Fibroblast of skin of scalp (primary cell): ENCODE results near the gene ATP4A.
A peak's percentile ranks its signal among the peaks of the same experiment; 100 is the strongest.

ENCODE experiments used
- DNase-seq: peaks from one replicate; pipeline ENCODE4 v3.0.0-alpha.2; 2013

ATP4A gene

GRCh38 chr19:35524181-35524837 is 39.1 kb downstream of the ATP4A start:
- no peak for DNase-seq

- no peak for DNase-seq
These were observed 40.6 kb downstream of the ATP4A start for GRCh38 chr19:35522745-35523327.

- peak; percentile 40 for DNase-seq
These were observed 42.2 kb downstream of the ATP4A start for GRCh38 chr19:35521124-35521743.

GRCh38 chr19:35519291-35519690 is 44.2 kb downstream of the ATP4A start:
- peak; percentile 22 for DNase-seq

- DNase-seq = peak; percentile 98
These were observed 45.1 kb downstream of the ATP4A start for GRCh38 chr19:35518313-35518712.

GRCh38 chr19:35517342-35517741 is 46.1 kb downstream of the ATP4A start:
- no peak for DNase-seq

- DNase-seq = no peak
These were observed 47.1 kb downstream of the ATP4A start for GRCh38 chr19:35516310-35516709.

- peak; percentile 25 for DNase-seq
These were observed 49.1 kb downstream of the ATP4A start for GRCh38 chr19:35514282-35514809.

GRCh38 chr19:35513628-35514281 is 49.7 kb downstream of the ATP4A start, which contains the start of gene DMKN:
Gene DMKN (minus strand): TSS chr19:35513649. CDS start chr19:35513475, 174 bp downstream.
- DNase-seq = peak; percentile 30

- DNase-seq = no peak
These were observed 50.4 kb downstream of the ATP4A start for GRCh38 chr19:35512831-35513627.

GRCh38 chr19:35511337-35511736 is 52.1 kb downstream of the ATP4A start:
- DNase-seq = no peak

GRCh38 chr19:35510626-35510964 is 52.9 kb downstream of the ATP4A start:
- no peak for DNase-seq

- peak; percentile 40 for DNase-seq
These were observed 53.4 kb downstream of the ATP4A start for GRCh38 chr19:35509861-35510625.

- no peak for DNase-seq
These were observed 54.3 kb downstream of the ATP4A start for GRCh38 chr19:35509018-35509652.

- DNase-seq = no peak
These were observed 55.3 kb downstream of the ATP4A start for GRCh38 chr19:35508129-35508528.

- DNase-seq = no peak
These were observed 55.9 kb downstream of the ATP4A start for GRCh38 chr19:35507561-35507960.

GRCh38 chr19:35506011-35506410 is 57.4 kb downstream of the ATP4A start:
- no peak for DNase-seq

- DNase-seq = no peak
These were observed 60.7 kb downstream of the ATP4A start for GRCh38 chr19:35502751-35503150.

GRCh38 chr19:35501684-35502083 is 61.8 kb downstream of the ATP4A start:
- no peak for DNase-seq

GRCh38 chr19:35500611-35501010 is 62.8 kb downstream of the ATP4A start:
- DNase-seq = no peak
